HEK293 (cell line): ENCODE results near the gene PMP22.

Source experiments
- CTCF ChIA-PET: fragments of 350-600 bp; formaldehyde crosslinking; extraction: SDS; loops from one replicate; lab custom pipeline; 2021; ENCODE audit warnings: antibody characterized with exemption; lab: Yijun Ruan, JAX
- POLR2A ChIA-PET: fragments of 300-600 bp; formaldehyde crosslinking; extraction: SDS; loops from one replicate; lab custom pipeline; 2020; ENCODE audit warnings: antibody characterized with exemption, inconsistent platforms; lab: Yijun Ruan, JAX
- H3K27ac ChIP-seq: fragments of 200-500 bp; sonication (Bioruptor generic); 2 replicates; pipeline ENCODE4 v1.5.1; 2014; ENCODE audit warnings: low read depth, low read length, control low read depth, inconsistent platforms; ENCODE audit errors: extremely low read depth
- H3K36me3 ChIP-seq, 2 experiments: fragments of 200-500 bp in 1 of 2; sonication (Bioruptor generic) in 1 of 2; 1 replicate in 1 of 2; 2 replicates in 1 of 2; pipeline ENCODE4 v1.5.1; 2014 to 2017; ENCODE audit warnings: inconsistent platforms in 2 of 2, low read length in 2 of 2; ENCODE audit not compliant: control insufficient read depth in 2 of 2, insufficient read depth in 1 of 2
- H3K4me1 ChIP-seq: fragments of 200-500 bp; sonication (Bioruptor generic); 2 replicates; pipeline ENCODE4 v1.5.1; 2014; ENCODE audit warnings: mild to moderate bottlenecking, low read length, inconsistent platforms; ENCODE audit not compliant: control insufficient read depth, insufficient read depth
- H3K4me3 ChIP-seq: 2 replicates; pipeline ENCODE4 v1.5.1; 2011; ENCODE audit warnings: low read depth, mild to moderate bottlenecking, control low read depth, low read length, moderate library complexity
- H3K9me3 ChIP-seq: fragments of 200-500 bp; sonication (Bioruptor generic); 2 replicates; pipeline ENCODE4 v1.5.1; 2014; ENCODE audit warnings: low read depth, low read length, inconsistent platforms; ENCODE audit not compliant: control insufficient read depth, insufficient read depth
- EGR2 ChIP-seq: fragments of 450-650 bp; formaldehyde crosslinking; IDR thresholded peaks from 2 replicates; pipeline ENCODE4 v1.5.1; 2016; ENCODE audit warnings: low read depth, missing biosample characterization, missing genetic modification characterization
- FEZF1 ChIP-seq: fragments of 450-650 bp; formaldehyde crosslinking; IDR thresholded peaks from 2 replicates; pipeline ENCODE4 v1.5.1; 2016; ENCODE audit warnings: missing biosample characterization, missing genetic modification characterization
- KLF10 ChIP-seq: fragments of 450-650 bp; IDR thresholded peaks from 2 replicates; pipeline ENCODE4 v1.5.1; 2018; ENCODE audit warnings: missing biosample characterization, mild to moderate bottlenecking, missing genetic modification characterization
- KLF16 ChIP-seq: fragments of 450-650 bp; formaldehyde crosslinking; IDR thresholded peaks from 2 replicates; pipeline ENCODE4 v1.5.1; 2017; ENCODE audit warnings: missing biosample characterization, missing genetic modification characterization
- KLF17 ChIP-seq: fragments of 450-650 bp; formaldehyde crosslinking; IDR thresholded peaks from 2 replicates; pipeline ENCODE4 v1.5.1; 2016; ENCODE audit warnings: missing biosample characterization, missing genetic modification characterization
- KLF7 ChIP-seq: fragments of 450-650 bp; formaldehyde crosslinking; IDR thresholded peaks from 2 replicates; pipeline ENCODE4 v1.5.1; 2016; ENCODE audit warnings: missing biosample characterization, missing genetic modification characterization, borderline replicate concordance
- OSR2 ChIP-seq: fragments of 450-650 bp; formaldehyde crosslinking; IDR thresholded peaks from 2 replicates; pipeline ENCODE4 v1.5.1; 2016; ENCODE audit warnings: missing biosample characterization, missing genetic modification characterization
- SALL2 ChIP-seq: fragments of 450-650 bp; formaldehyde crosslinking; IDR thresholded peaks from 2 replicates; pipeline ENCODE4 v1.5.0; 2017; ENCODE audit warnings: missing biosample characterization, mild to moderate bottlenecking, missing genetic modification characterization, borderline replicate concordance
- SCRT1 ChIP-seq: fragments of 450-650 bp; formaldehyde crosslinking; IDR thresholded peaks from 2 replicates; pipeline ENCODE4 v1.5.1; 2016; ENCODE audit warnings: missing biosample characterization, missing genetic modification characterization, borderline replicate concordance
- SETDB1 ChIP-seq: IDR thresholded peaks from one replicate; pipeline ENCODE4 v1.6.1; 2017; ENCODE audit warnings: mild to moderate bottlenecking, low read length, moderate library complexity, mixed read lengths; ENCODE audit not compliant: insufficient read length
- YY1 ChIP-seq: fragments of 450-650 bp; formaldehyde crosslinking; IDR thresholded peaks from 2 replicates; pipeline ENCODE4 v1.5.1; 2018; ENCODE audit warnings: missing biosample characterization, missing genetic modification characterization
- YY2 ChIP-seq: fragments of 450-650 bp; formaldehyde crosslinking; IDR thresholded peaks from 2 replicates; pipeline ENCODE4 v1.5.1; 2016; ENCODE audit warnings: missing biosample characterization, missing genetic modification characterization
- ZBTB26 ChIP-seq: fragments of 450-650 bp; formaldehyde crosslinking; optimal IDR thresholded peaks from 2 replicates; pipeline ENCODE3; 2016; ENCODE audit warnings: missing biosample characterization, mild to moderate bottlenecking, missing genetic modification characterization
- ZBTB7A ChIP-seq: fragments of 450-650 bp; formaldehyde crosslinking; IDR thresholded peaks from 2 replicates; pipeline ENCODE4 v1.5.1; 2016; ENCODE audit warnings: low read depth, missing biosample characterization, missing genetic modification characterization
- ZFP69B ChIP-seq: fragments of 450-650 bp; formaldehyde crosslinking; IDR thresholded peaks from 2 replicates; pipeline ENCODE4 v1.5.1; 2016; ENCODE audit warnings: missing biosample characterization, missing genetic modification characterization
- ZNF157 ChIP-seq: fragments of 450-650 bp; formaldehyde crosslinking; IDR thresholded peaks from 2 replicates; pipeline ENCODE4 v1.5.1; 2016; ENCODE audit warnings: missing biosample characterization, missing genetic modification characterization
- ZNF266 ChIP-seq: fragments of 450-650 bp; formaldehyde crosslinking; IDR thresholded peaks from 2 replicates; pipeline ENCODE4 v1.5.1; 2016; ENCODE audit warnings: missing biosample characterization, missing genetic modification characterization, low read depth
- ZNF354C ChIP-seq: fragments of 450-650 bp; formaldehyde crosslinking; IDR thresholded peaks from 2 replicates; pipeline ENCODE4 v1.5.1; 2016; ENCODE audit warnings: missing biosample characterization, missing genetic modification characterization, low read depth, borderline replicate concordance
- ZNF423 ChIP-seq: fragments of 450-650 bp; formaldehyde crosslinking; IDR thresholded peaks from 2 replicates; pipeline ENCODE4 v1.5.1; 2016; ENCODE audit warnings: missing biosample characterization, missing genetic modification characterization
- ZNF473 ChIP-seq: fragments of 450-650 bp; formaldehyde crosslinking; IDR thresholded peaks from 2 replicates; pipeline ENCODE4 v1.5.1; 2017; ENCODE audit warnings: missing biosample characterization, missing genetic modification characterization
- ZNF621 ChIP-seq: fragments of 450-650 bp; formaldehyde crosslinking; IDR thresholded peaks from 2 replicates; pipeline ENCODE4 v1.5.1; 2017; ENCODE audit warnings: missing biosample characterization, missing genetic modification characterization
- ZNF701 ChIP-seq: fragments of 450-650 bp; formaldehyde crosslinking; IDR thresholded peaks from 2 replicates; pipeline ENCODE4 v1.5.1; 2016; ENCODE audit warnings: missing biosample characterization, missing genetic modification characterization
- ZNF768 ChIP-seq: fragments of 450-650 bp; formaldehyde crosslinking; IDR thresholded peaks from 2 replicates; pipeline ENCODE4 v1.5.1; 2018; ENCODE audit warnings: missing biosample characterization, mild to moderate bottlenecking, missing genetic modification characterization
- ZNF830 ChIP-seq: fragments of 450-650 bp; IDR thresholded peaks from 2 replicates; pipeline ENCODE4 v1.5.0; 2018; ENCODE audit warnings: missing biosample characterization, missing genetic modification characterization, low read depth, mild to moderate bottlenecking, moderate library complexity
- ZSCAN16 ChIP-seq: fragments of 450-650 bp; formaldehyde crosslinking; IDR thresholded peaks from 2 replicates; pipeline ENCODE4 v1.5.1; 2016; ENCODE audit warnings: missing biosample characterization, missing genetic modification characterization
- TF ChIP-seq, protein P1 (sequence below): fragments of 450-650 bp; formaldehyde crosslinking; IDR thresholded peaks from 2 replicates; pipeline ENCODE4 v1.5.1; 2016; ENCODE audit warnings: missing biosample characterization, missing genetic modification characterization
- TF ChIP-seq, protein P2 (sequence below): fragments of 450-650 bp; formaldehyde crosslinking; IDR thresholded peaks from 2 replicates; pipeline ENCODE4 v1.5.1; 2016; ENCODE audit warnings: missing biosample characterization, missing genetic modification characterization
- TF ChIP-seq, protein P3 (sequence below): fragments of 450-650 bp; formaldehyde crosslinking; IDR thresholded peaks from 2 replicates; pipeline ENCODE4 v1.5.1; 2016; ENCODE audit warnings: missing biosample characterization, missing genetic modification characterization, borderline replicate concordance
- TF ChIP-seq, protein P4 (sequence below): fragments of 450-650 bp; formaldehyde crosslinking; IDR thresholded peaks from 2 replicates; pipeline ENCODE4 v1.5.1; 2016; ENCODE audit warnings: missing biosample characterization, missing genetic modification characterization

Gene PMP22

GRCh38 chr17:15262291-15263205, 2.6 kb downstream of the PMP22 start:
- H3K4me3 ChIP-seq, result peak overlapping the region; percentile 37
- no peaks in the 10 kb centered on the region for H3K9me3 ChIP-seq
- peaks cover 7% of the 10 kb centered on the region for H3K4me1 ChIP-seq
- CTCF ChIA-PET, result interaction anchor here (0.6 to 6.7 kb wide), 7 partner anchors 15 to 353 kb away, joined by 3 to 73 read pairs (median 3); no protein-coding TSS in a partner anchor
- peaks cover 0 to 16% of the 10 kb centered on the region in 2 experiments; a peak in 1 of 3 replicates for H3K36me3 ChIP-seq
- H3K27ac ChIP-seq, result peak overlapping the region; percentile 42; the same call in 1 of the 2 replicates
- POLR2A ChIA-PET, result interaction anchor here (0.6 to 0.9 kb wide), 2 partner anchors 35 to 241 kb away, joined by 4 to 8 read pairs; no protein-coding TSS in a partner anchor
- no peak for TF ChIP-seq ZBTB7A (tag by site-specific recombination)
- no peak for TF ChIP-seq OSR2 (tag by site-specific recombination)
- no peak for TF ChIP-seq SCRT1 (tag by site-specific recombination)
- TF ChIP-seq, protein P1, sequence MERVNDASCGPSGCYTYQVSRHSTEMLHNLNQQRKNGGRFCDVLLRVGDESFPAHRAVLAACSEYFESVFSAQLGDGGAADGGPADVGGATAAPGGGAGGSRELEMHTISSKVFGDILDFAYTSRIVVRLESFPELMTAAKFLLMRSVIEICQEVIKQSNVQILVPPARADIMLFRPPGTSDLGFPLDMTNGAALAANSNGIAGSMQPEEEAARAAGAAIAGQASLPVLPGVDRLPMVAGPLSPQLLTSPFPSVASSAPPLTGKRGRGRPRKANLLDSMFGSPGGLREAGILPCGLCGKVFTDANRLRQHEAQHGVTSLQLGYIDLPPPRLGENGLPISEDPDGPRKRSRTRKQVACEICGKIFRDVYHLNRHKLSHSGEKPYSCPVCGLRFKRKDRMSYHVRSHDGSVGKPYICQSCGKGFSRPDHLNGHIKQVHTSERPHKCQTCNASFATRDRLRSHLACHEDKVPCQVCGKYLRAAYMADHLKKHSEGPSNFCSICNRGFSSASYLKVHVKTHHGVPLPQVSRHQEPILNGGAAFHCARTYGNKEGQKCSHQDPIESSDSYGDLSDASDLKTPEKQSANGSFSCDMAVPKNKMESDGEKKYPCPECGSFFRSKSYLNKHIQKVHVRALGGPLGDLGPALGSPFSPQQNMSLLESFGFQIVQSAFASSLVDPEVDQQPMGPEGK, result peak; percentile 75
- TF ChIP-seq ZNF266 (tag by site-specific recombination), result no peak
- peak; percentile 95 for TF ChIP-seq ZFP69B (tag by site-specific recombination)
- TF ChIP-seq ZNF423 (tag by site-specific recombination), result no peak
- TF ChIP-seq ZNF701 (tag by site-specific recombination), result no peak
- TF ChIP-seq ZNF830 (tag by site-specific recombination), result no peak
- no peak for TF ChIP-seq YY2
- no peak for TF ChIP-seq ZNF621 (tag by site-specific recombination)
- TF ChIP-seq ZBTB26 (tag by site-specific recombination), result peak; percentile 80
- peak; percentile 64; the same call in 1 of the 2 replicates for TF ChIP-seq KLF17
- no peak for TF ChIP-seq YY1 (tag by site-specific recombination)
- no peak for TF ChIP-seq FEZF1 (tag by site-specific recombination)
- 0 out of 2 replicates have a peak, but pooled peaks have one; percentile 55 for TF ChIP-seq KLF16 (tag by site-specific recombination)
- TF ChIP-seq ZSCAN16 (tag by site-specific recombination), result no peak
- TF ChIP-seq EGR2, result peak; percentile 35; the same call in 1 of the 2 replicates
- peak; percentile 82 for TF ChIP-seq KLF10
- TF ChIP-seq SALL2, result no peak
- TF ChIP-seq ZNF473, result no peak
- TF ChIP-seq ZNF157 (tag by site-specific recombination), result no peak
- TF ChIP-seq, protein P2, sequence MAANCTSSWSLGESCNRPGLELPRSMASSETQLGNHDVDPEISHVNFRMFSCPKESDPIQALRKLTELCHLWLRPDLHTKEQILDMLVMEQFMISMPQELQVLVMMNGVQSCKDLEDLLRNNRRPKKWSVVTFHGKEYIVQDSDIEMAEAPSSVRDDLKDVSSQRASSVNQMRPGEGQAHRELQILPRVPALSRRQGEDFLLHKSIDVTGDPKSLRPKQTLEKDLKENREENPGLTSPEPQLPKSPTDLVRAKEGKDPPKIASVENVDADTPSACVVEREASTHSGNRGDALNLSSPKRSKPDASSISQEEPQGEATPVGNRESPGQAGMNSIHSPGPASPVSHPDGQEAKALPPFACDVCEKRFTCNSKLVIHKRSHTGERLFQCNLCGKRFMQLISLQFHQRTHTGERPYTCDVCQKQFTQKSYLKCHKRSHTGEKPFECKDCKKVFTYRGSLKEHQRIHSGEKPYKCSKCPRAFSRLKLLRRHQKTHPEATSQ, result no peak
- TF ChIP-seq KLF7 (tag by site-specific recombination), result peak; percentile 97
- TF ChIP-seq ZNF768 (tag by site-specific recombination), result no peak
- no peak for TF ChIP-seq ZNF354C (tag by site-specific recombination)
- TF ChIP-seq, protein P3, sequence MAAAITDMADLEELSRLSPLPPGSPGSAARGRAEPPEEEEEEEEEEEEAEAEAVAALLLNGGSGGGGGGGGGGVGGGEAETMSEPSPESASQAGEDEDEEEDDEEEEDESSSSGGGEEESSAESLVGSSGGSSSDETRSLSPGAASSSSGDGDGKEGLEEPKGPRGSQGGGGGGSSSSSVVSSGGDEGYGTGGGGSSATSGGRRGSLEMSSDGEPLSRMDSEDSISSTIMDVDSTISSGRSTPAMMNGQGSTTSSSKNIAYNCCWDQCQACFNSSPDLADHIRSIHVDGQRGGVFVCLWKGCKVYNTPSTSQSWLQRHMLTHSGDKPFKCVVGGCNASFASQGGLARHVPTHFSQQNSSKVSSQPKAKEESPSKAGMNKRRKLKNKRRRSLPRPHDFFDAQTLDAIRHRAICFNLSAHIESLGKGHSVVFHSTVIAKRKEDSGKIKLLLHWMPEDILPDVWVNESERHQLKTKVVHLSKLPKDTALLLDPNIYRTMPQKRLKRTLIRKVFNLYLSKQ (tag by site-specific recombination), result no peak
- TF ChIP-seq SETDB1, result no peak
- TF ChIP-seq, protein P4, sequence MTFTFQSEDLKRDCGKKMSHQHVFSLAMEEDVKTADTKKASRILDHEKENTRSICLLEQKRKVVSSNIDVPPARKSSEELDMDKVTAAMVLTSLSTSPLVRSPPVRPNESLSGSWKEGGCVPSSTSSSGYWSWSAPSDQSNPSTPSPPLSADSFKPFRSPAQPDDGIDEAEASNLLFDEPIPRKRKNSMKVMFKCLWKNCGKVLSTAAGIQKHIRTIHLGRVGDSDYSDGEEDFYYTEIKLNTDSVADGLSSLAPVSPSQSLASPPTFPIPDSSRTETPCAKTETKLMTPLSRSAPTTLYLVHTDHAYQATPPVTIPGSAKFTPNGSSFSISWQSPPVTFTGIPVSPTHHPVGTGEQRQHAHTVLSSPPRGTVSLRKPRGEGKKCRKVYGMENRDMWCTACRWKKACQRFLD (tag by site-specific recombination), result no peak
